GM23338 (cell line): Measurements from ENCODE around the gene TSPAN7.

Experiments used
- CREB1 ChIP-seq: fragments of 250-450 bp; sonication (Bioruptor Pico); IDR thresholded peaks from 2 replicates; pipeline ENCODE4 v1.5.0; 2020; ENCODE audit warnings: low read depth, mild to moderate bottlenecking, moderate library complexity
- EZH2 ChIP-seq: fragments of 200-600 bp; sonication (generic); IDR thresholded peaks from one replicate; pipeline ENCODE4 v1.8.0; 2017; ENCODE audit warnings: antibody characterized with exemption, mild to moderate bottlenecking, low read depth; ENCODE audit not compliant: unreplicated experiment
- EZH2phosphoT487 ChIP-seq: fragments of 200-600 bp; sonication (generic); IDR thresholded peaks from one replicate; pipeline ENCODE4 v1.8.1; 2018; ENCODE audit warnings: antibody characterized with exemption; ENCODE audit not compliant: unreplicated experiment
- POLR2AphosphoS5 ChIP-seq: IDR thresholded peaks from 2 replicates; pipeline ENCODE4 v1.6.1; 2016; ENCODE audit warnings: antibody characterized with exemption, low read depth
- ZNF331 ChIP-seq: fragments of 250-450 bp; sonication (Bioruptor Pico); IDR thresholded peaks from 2 replicates; pipeline ENCODE4 v1.5.0; 2020; ENCODE audit warnings: low read depth, mild to moderate bottlenecking, moderate library complexity
- TF ChIP-seq, protein P1 (sequence below): IDR thresholded peaks from one replicate; pipeline ENCODE4 v1.6.1; 2018; ENCODE audit warnings: antibody characterized with exemption; ENCODE audit not compliant: unreplicated experiment
- TF ChIP-seq, protein P2 (sequence below), 2 experiments: fragments of 200-600 bp in 1 of 2; sonication (generic) in 1 of 2; conservative IDR thresholded peaks; 2 replicates each; pipeline versions ENCODE4 v1.5.1 to v1.6.1; 2016 to 2017; ENCODE audit warnings: antibody characterized with exemption in 2 of 2, low read depth in 2 of 2, mild to moderate bottlenecking in 2 of 2, moderate library complexity in 1 of 2

DNA sequence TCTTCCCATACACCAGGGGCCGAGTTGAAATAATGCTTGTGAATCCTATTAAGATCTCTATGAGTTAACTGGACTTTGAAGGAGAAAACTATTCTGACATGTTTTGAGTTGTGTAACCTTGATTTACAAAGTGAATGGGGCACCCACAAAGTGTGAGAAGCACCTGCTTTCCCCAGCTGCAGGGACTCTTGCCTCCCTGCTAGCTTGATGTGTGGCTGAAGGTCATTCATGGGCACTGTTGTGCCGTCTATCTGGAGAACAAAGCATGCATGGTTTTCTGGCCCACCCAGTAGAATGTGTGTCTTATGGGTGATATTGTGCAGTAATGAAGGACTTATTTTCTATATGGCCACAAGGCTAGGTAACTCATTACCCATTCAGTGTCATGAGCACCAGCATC, 53.1 kb downstream of the TSPAN7 start:
- TF ChIP-seq, protein P1, sequence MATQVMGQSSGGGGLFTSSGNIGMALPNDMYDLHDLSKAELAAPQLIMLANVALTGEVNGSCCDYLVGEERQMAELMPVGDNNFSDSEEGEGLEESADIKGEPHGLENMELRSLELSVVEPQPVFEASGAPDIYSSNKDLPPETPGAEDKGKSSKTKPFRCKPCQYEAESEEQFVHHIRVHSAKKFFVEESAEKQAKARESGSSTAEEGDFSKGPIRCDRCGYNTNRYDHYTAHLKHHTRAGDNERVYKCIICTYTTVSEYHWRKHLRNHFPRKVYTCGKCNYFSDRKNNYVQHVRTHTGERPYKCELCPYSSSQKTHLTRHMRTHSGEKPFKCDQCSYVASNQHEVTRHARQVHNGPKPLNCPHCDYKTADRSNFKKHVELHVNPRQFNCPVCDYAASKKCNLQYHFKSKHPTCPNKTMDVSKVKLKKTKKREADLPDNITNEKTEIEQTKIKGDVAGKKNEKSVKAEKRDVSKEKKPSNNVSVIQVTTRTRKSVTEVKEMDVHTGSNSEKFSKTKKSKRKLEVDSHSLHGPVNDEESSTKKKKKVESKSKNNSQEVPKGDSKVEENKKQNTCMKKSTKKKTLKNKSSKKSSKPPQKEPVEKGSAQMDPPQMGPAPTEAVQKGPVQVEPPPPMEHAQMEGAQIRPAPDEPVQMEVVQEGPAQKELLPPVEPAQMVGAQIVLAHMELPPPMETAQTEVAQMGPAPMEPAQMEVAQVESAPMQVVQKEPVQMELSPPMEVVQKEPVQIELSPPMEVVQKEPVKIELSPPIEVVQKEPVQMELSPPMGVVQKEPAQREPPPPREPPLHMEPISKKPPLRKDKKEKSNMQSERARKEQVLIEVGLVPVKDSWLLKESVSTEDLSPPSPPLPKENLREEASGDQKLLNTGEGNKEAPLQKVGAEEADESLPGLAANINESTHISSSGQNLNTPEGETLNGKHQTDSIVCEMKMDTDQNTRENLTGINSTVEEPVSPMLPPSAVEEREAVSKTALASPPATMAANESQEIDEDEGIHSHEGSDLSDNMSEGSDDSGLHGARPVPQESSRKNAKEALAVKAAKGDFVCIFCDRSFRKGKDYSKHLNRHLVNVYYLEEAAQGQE, result no peak
- TF ChIP-seq, protein P2, sequence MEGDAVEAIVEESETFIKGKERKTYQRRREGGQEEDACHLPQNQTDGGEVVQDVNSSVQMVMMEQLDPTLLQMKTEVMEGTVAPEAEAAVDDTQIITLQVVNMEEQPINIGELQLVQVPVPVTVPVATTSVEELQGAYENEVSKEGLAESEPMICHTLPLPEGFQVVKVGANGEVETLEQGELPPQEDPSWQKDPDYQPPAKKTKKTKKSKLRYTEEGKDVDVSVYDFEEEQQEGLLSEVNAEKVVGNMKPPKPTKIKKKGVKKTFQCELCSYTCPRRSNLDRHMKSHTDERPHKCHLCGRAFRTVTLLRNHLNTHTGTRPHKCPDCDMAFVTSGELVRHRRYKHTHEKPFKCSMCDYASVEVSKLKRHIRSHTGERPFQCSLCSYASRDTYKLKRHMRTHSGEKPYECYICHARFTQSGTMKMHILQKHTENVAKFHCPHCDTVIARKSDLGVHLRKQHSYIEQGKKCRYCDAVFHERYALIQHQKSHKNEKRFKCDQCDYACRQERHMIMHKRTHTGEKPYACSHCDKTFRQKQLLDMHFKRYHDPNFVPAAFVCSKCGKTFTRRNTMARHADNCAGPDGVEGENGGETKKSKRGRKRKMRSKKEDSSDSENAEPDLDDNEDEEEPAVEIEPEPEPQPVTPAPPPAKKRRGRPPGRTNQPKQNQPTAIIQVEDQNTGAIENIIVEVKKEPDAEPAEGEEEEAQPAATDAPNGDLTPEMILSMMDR (conservative IDR thresholded peaks at IDR 0.05; ENCODE audit: low read depth in 2 of 2), result no peak
- no peak for TF ChIP-seq EZH2
- no peak for TF ChIP-seq ZNF331
- no peak for TF ChIP-seq POLR2AphosphoS5
- no peak for TF ChIP-seq CREB1 (CRISPR knock-in tag)
- no peak for TF ChIP-seq EZH2phosphoT487
